Neural cell (in vitro differentiated cells): ENCODE measurements around the gene RASL11B.

Experiments
- CTCF ChIP-seq: fragments of 450-650 bp; IDR thresholded peaks from 2 replicates; pipeline ENCODE4 v1.5.1; 2014; ENCODE audit warnings: antibody characterized with exemption, mild to moderate bottlenecking, moderate library complexity; ENCODE audit not compliant: poor library complexity, severe bottlenecking
- EP300 ChIP-seq: fragments of 450-650 bp; conservative IDR thresholded peaks from 2 replicates; pipeline ENCODE4 v1.6.1; 2014; ENCODE audit warnings: antibody characterized with exemption, mild to moderate bottlenecking, moderate library complexity; ENCODE audit not compliant: poor library complexity, severe bottlenecking
- REST ChIP-seq: IDR thresholded peaks from 2 replicates; pipeline ENCODE4 v1.6.1; 2012; ENCODE audit warnings: borderline replicate concordance

- TF ChIP-seq CTCF (no peak), REST (no peak), EP300 (no peak)
Measured at GRCh38 chr4:52866734-52867133, 4.6 kb downstream of the RASL11B start.
